GM18907 (cell line): Measurements from ENCODE around the gene SEPHS1.
"Not testable (repeated sequence)": the region's sequence is repeated elsewhere in the genome, so short reads cannot be mapped to it uniquely, and the experiment has no call there.

Source experiments
- ATAC-seq: cut with Tn5 transposase; IDR thresholded peaks from one replicate; pipeline ENCODE4 v1.9.1; 2021; ENCODE audit warnings: mild to moderate bottlenecking, moderate library complexity; ENCODE audit not compliant: unreplicated experiment

The SEPHS1 gene

DNA sequence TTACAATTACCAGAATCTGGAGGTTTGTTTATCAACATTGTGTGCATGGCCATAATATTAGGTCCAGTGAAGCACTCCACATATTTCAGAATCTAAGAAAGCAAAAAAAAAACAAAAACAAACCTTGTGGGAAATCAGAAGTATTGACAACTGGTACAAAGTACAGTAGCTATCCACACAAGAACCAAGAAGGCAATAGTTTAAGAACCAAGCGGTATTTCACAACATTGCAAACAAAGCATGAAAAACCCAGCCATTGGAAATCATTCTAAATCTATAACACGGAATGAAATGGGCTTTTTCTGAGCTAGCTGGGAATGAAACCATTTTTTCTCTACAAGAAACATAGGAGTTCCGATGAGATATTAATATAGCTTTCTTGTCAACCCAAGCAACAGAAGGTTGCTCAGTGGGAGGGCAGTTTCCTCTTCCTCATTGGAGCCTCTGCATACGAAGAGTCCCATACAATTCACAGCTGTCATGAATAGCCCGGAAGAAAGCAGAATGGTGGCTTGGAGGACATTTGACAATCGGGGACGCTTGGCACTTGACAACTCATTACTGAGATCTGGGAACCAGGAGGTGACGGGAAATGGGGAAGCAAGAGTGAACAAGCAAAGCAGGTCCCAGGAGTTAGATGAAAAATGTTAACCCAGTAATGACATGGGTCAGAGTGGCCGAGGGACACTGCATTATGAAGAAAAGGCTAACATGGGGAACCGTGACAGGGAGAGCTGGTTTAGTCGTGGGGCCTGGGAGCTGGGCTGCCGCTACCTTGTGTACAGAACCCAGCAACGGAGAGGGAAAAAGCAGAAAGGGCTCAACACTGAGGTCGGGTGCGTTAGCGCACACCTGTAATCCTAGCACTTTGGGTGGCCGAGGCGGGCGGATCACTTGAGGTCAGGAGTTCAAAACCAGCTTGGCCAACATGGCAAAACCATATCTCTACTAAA lies 56.0 kb downstream of the SEPHS1 start:
- no peak for ATAC-seq

- ATAC-seq, result no peak
Measured at GRCh38 chr10:13291061-13291460, 57.0 kb downstream of the SEPHS1 start.

DNA sequence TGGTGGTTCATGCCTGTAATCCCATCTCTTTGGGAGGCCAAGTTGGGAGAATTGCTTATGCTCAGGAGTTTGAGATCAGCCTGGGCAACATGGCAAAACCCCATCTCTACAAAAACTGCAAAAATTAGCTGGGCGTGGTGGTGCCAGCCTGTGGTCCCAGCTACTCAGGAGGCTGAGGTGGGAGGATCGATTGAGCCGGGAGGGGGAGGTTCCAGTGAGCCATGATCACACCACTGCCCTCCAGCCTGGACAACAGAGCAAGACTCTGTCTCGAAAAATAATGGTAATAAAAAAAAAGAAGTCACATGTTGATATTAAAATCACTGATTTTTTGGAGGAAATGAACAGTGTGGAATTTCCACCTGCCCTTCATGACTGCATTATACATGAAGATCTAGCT lies 64.0 kb downstream of the SEPHS1 start:
- no peak for ATAC-seq

DNA sequence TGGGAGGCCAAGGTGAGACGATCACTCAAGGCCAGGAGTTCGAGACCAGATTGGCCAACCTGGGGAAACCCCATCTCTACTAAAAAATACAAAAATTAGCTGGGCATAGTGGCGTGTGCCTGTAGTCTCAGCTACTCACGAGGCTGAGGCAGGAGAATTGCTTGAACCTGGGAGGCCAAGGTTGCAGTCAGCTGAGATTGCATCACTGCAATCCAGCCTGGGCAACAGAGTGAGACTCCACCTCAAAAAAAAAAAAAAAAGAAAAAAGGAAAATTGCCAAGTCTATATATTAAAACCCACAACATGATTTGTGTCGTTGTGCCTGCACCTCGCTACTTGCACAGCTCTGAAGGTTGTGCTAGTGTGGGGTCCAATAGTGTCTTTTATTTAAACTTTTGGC lies 65.7 kb downstream of the SEPHS1 start:
- not testable (repeated sequence) for ATAC-seq

- no peak for ATAC-seq
Measured at GRCh38 chr10:13276749-13277365, 71.2 kb downstream of the SEPHS1 start.

DNA sequence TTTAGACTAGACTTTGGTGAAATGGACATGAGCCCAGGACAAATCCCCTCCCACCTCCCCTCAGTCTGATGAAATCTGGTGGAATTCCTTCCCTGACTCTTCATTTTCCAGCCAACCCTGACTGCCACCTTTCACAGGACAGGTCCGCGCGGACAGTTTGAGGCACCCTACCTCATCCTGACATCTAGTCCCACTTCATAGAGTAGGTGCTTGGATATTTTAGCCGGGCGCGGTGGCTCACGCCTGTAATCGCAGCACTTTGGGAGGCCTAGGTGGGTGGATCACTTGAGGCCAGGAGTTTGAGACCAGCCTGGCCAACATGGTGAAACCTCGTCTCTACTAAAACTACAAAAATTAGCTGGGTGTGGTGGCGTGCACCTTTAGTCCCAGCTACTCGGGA lies 71.9 kb downstream of the SEPHS1 start:
- ATAC-seq, result not testable (repeated sequence)

- no peak for ATAC-seq
Measured at GRCh38 chr10:13272164-13272571, 75.9 kb downstream of the SEPHS1 start.

GRCh38 chr10:13271552-13272163 lies 76.4 kb downstream of the SEPHS1 start:
- ATAC-seq, result no peak

DNA sequence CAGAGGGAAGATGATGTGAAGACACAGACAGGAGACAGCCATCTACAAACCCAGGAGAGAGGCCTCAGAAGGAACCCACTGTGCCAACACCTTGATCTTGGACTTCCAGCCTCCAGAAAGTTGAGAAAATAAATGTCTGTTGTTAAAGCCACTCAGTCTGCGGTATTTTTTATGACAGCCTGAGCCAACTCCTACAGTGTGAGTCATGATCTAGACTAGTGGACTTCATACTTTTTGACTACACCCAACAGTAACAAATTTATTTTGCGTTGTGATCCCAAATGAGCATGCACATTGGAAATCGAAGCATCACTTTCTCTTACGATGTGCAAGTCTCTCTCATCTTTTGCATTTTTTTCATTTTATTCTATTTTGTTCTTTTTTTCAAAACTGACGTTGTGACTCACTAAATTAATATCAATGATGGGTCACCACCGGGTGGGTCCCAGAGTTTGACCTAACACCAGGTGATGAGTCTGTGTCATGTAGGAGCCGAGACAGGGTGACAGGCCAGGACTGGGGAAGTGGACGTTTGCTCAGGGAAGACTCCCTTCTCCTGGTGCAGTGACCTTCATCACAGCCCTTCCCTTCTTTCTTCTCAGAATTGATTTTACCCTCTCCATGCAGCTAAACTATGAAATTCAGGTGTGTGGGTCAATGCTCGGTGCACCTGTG lies 77.1 kb downstream of the SEPHS1 start:
- no peak for ATAC-seq

DNA sequence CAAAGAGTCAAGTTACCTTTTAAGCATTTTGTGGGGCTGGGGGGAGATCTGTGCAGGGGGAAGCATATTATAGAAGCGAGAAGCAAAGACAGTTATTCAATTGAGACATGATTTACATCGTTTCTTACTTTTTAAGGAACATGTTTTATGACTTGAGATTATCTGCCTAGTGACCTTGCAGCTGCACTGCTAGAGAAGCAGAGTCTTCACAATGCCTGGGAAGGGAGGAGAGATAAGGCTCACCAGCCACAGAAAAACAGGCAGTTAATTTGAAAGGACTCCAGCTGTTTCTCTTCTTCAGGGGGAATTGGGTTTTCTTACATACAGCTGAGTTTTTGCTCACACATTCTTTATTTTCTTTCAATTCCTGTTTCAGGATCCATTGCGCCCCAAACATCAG lies 79.3 kb downstream of the SEPHS1 start:
- no peak for ATAC-seq

DNA sequence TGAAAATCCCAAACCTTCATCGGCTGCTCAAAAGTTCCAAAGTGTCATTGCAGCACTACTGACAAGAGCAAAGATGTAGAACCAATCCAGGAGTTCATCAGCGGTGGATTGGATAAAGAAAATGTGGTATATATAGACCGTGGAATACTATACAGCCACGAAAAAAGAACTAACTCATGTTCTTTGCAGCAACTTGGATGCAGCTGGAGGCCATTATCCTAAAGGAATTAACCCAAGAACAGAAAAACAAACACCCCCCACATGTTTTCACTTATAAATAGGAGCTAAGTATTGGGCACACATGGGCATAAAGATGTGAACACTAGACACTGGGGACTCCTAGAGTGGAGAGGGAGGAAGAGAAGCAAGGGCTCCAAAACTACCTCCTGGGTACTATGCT lies 79.8 kb downstream of the SEPHS1 start:
- ATAC-seq, result no peak
